ENCODE data around the gene SCYGR8. TPM values are rescaled to one million over a fixed set of nuclear protein-coding genes. Genes with fewer than 3 reads are reported as not detected.

Gene SCYGR8
- total and polyA plus RNA-seq, 2 of the 8 experiments (the other 6 are each of a cell fraction or from before 2014, with no cell fraction given) = not detected

DNA sequence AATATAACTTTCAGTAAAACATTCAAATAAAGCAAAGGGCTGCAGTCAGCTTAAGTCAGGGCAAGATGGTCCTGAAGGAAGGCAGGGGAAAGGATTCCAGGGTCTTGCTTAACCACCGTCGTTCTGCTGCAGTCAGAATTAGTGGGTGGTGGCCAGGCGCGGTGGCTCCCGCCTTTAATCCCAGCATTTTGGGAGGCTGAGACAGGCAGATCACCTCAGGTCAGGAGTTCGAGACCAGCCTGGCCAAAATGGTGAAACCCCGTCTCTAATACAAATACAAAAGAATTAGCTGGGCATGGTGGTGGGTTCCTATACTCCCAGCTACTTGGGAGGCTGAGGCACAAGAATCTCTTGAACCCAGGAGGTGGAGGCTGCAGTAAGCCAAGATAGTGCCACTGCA, 34.7 kb upstream of the SCYGR8 start:
- no peaks in the 10 kb centered on the region for H3K36me3 ChIP-seq (ENCODE audit: control insufficient read depth in 2 of 4, insufficient read depth in 4 of 4, low read length in 3 of 4)
- no peaks in the 10 kb centered on the region for H3K79me2 ChIP-seq (ENCODE audit: control insufficient read depth in 1 of 2, insufficient read depth in 2 of 2, low read length in 2 of 2)
- ChIA-PET CTCF (ENCODE audit: partially characterized antibody) (interaction anchor here (1.0 to 1.5 kb wide), 3 partner anchors 49 to 55 kb away, joined by 3 to 5 read pairs (median 4); no protein-coding TSS in a partner anchor), POLR2A (ENCODE audit: partially characterized antibody) (no interaction called here)
- no peak overlapping the region for H2BK5ac ChIP-seq (ENCODE audit: low read depth, low read length)
- no peak overlapping the region for H3K9ac ChIP-seq (replicated peaks in 1 of 4; ENCODE audit: extremely low read depth in 1 of 4, low read depth in 3 of 4, low read length in 3 of 4)
- H4K91ac ChIP-seq (replicated peaks; ENCODE audit: insufficient read length, low read length) = no peak overlapping the region
- peaks cover 0 to 3% (median 0%) of the 10 kb centered on the region in 4 experiments; a peak in 3 of 7 replicates for H3K4me1 ChIP-seq (replicated peaks in 1 of 4; ENCODE audit: control insufficient read depth in 3 of 4, insufficient read depth in 4 of 4, low read length in 3 of 4)
- no peak overlapping the region for H2BK20ac ChIP-seq (ENCODE audit: low read length)
- H3K23me2 ChIP-seq (ENCODE audit: low read depth, low read length) = no peaks in the 10 kb centered on the region
- H3K4ac ChIP-seq (replicated peaks; ENCODE audit: insufficient read length, low read depth, low read length) = no peak overlapping the region
- H4K5ac ChIP-seq (ENCODE audit: insufficient read length, low read depth, low read length) = no peak overlapping the region
- FAIRE-seq (no peak), DNase-seq (ENCODE audit: low read depth in 1 of 2, low spot score in 2 of 2) (no peak)
- H4K20me1 ChIP-seq (replicated peaks in 1 of 2; ENCODE audit: control insufficient read depth in 1 of 2, insufficient read depth in 2 of 2, low read length in 2 of 2) = no peaks in the 10 kb centered on the region
- H3K4me3 ChIP-seq (ENCODE audit: extremely low read depth in 1 of 4, insufficient read depth in 2 of 4, low read depth in 3 of 4, low read length in 4 of 4) = no peak overlapping the region
- no peak overlapping the region for H2AFZ ChIP-seq (ENCODE audit: low read length)
- H2BK15ac ChIP-seq (ENCODE audit: low read length) = no peak overlapping the region
- H3K4me2 ChIP-seq (ENCODE audit: insufficient read depth in 1 of 2, low read depth in 2 of 2, low read length in 2 of 2) = no peak overlapping the region
- no peak overlapping the region for H4K8ac ChIP-seq (ENCODE audit: extremely low read depth, insufficient read depth, low read length)
- H3K27ac ChIP-seq (ENCODE audit: low read depth, low read length) = no peak overlapping the region
- no peaks in the 10 kb centered on the region for H3K27me3 ChIP-seq (replicated peaks in 1 of 4; ENCODE audit: control insufficient read depth in 3 of 4, extremely low read depth in 1 of 4, insufficient read depth in 3 of 4, low read length in 3 of 4)
- no peak overlapping the region for H3K14ac ChIP-seq (ENCODE audit: insufficient read length)
- H3K18ac ChIP-seq (ENCODE audit: extremely low read depth, low read length) = no peak overlapping the region
- H3K56ac ChIP-seq (replicated peaks; ENCODE audit: insufficient read length, low read depth, low read length) = no peak overlapping the region
- WGBS, 2 experiments (ENCODE audit: extremely low coverage in 1 of 2, insufficient coverage in 1 of 2, insufficient read length in 1 of 2, insufficient replicate concordance in 2 of 2, low coverage in 1 of 2, low lambda C conversion rate in 2 of 2, missing lambda C conversion rate in 1 of 2) = 99% methylated on average over 7 of the region's 7 CpGs; no CpG with 5 or more reads in 1 of the 2 experiments
- no peak overlapping the region for H3K23ac ChIP-seq (ENCODE audit: insufficient read length)
- H2BK12ac ChIP-seq (ENCODE audit: low read depth, low read length) = no peak overlapping the region
- H3K79me1 ChIP-seq (ENCODE audit: low read depth, low read length) = no peaks in the 10 kb centered on the region
- H2AK5ac ChIP-seq (ENCODE audit: low read depth, low read length) = no peak overlapping the region
- no peak overlapping the region for H2BK120ac ChIP-seq (replicated peaks; ENCODE audit: low read depth, low read length)
- H3K9me3 ChIP-seq (ENCODE audit: insufficient read depth in 2 of 2, low read depth in 1 of 2, low read length in 1 of 2) = no peaks in the 10 kb centered on the region
- TF ChIP-seq ZNF274 (IDR thresholded peaks at IDR 0.05; ENCODE audit: borderline replicate concordance, extremely low read depth, low read length) (no peak), ATF3 (IDR thresholded peaks at IDR 0.05; ENCODE audit: insufficient read depth, low read depth, low read length) (no peak), MAFK (IDR thresholded peaks at IDR 0.05; ENCODE audit: low read depth, low read length) (no peak), SRF (IDR thresholded peaks at IDR 0.05; ENCODE audit: low read depth, low read length) (no peak), EP300 (IDR thresholded peaks at IDR 0.05; ENCODE audit: borderline replicate concordance in 1 of 2, low read depth in 2 of 2, low read length in 2 of 2) (no peak), PHF8 (conservative IDR thresholded peaks at IDR 0.05; ENCODE audit: low read depth, low read length) (no peak), SP2 (IDR thresholded peaks at IDR 0.05; ENCODE audit: low read length) (no peak), CTBP2 (IDR thresholded peaks at IDR 0.05; ENCODE audit: borderline replicate concordance, insufficient read depth, insufficient read length, low read length) (no peak), GABPA (IDR thresholded peaks at IDR 0.05; ENCODE audit: borderline replicate concordance, insufficient read depth, low read length) (no peak), BRCA1 (IDR thresholded peaks at IDR 0.05; ENCODE audit: low read depth, low read length) (no peak), SP1 (IDR thresholded peaks at IDR 0.05; ENCODE audit: low read depth, low read length) (no peak), RBBP5 (IDR thresholded peaks at IDR 0.05; ENCODE audit: borderline replicate concordance, low read depth, low read length) (no peak), RNF2 (IDR thresholded peaks at IDR 0.05; ENCODE audit: borderline replicate concordance, low read depth, low read length, missing control alignments, poor library complexity, severe bottlenecking) (no peak)
